GM12801 (cell line): ENCODE data around the gene COPE.

Experiments used
- CTCF ChIP-seq: IDR thresholded peaks from one replicate; pipeline ENCODE4 v1.5.1; 2011; ENCODE audit warnings: control low read depth; ENCODE audit not compliant: insufficient read length; ENCODE audit errors: extremely low read depth

COPE gene

DNA sequence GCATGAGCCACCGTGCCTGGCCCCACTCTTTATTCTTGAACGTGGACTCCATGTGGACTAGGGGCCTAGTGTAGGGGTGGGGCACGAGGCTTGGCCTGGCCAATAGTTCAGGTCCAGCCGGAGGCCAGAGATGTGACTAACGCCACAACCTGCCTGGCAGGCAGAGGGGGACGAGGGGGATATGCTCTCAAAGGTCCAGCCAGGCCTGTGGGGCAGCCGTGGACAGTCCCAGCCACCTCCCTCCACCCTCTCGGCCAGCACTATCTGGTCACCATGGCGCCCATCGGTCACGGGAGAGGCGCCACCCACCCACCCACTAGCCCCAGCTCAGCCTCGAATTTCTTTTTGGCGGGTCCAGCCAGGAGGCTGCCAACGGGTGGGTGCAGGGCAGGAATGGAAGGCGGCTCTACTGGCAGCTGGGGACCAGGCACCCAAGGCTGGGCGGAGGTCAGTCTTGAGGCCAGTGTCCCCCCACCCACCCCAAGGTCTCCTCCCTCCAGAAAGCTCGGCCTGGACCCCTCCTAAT, 21.0 kb downstream of the COPE start:
- TF ChIP-seq CTCF, result no peak

DNA sequence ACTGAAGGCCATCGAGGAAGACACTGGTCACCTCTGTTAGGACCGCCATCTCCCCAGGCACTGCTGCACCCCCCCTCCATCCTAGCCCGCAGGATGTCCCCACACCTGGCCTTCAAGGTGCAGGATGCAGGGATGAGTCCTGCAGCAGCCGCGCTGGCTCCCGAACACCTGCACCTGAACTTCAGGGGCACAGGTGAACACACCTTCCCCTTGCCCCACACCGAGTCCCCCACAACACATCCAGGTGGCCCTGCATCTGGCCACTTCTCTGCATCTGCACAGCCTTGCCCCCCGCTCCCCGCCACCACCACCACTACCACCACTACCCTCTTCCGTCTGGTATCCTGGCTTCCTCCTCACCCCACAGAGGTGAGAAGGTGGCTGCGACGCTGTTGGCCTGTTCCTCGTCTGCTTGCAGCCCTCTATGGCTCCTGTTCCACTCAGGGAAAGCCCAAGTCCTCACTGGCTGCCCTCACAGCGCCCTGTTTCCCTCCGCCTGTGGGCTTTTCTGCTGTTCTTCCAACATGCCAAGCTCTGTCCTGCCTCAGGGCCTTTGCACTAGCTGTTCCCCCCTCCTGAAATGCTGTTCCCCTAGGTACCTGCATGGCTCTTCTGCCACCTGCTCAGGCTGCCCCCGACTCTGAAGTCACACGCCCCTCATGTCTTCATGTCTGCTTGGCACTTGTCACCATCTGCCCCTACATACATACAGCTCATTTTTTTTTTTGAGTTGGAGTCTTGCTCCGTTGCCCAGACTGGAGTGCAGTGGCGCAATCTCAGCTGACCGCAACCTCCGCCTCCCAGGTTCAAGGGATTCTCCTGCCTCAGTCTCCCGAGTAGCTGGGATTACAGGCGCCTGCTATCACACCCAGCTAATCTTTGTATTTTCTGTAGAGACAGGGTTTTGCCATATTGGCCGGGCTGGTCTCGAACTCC, 21.8 kb downstream of the COPE start:
- TF ChIP-seq CTCF, result no peak

DNA sequence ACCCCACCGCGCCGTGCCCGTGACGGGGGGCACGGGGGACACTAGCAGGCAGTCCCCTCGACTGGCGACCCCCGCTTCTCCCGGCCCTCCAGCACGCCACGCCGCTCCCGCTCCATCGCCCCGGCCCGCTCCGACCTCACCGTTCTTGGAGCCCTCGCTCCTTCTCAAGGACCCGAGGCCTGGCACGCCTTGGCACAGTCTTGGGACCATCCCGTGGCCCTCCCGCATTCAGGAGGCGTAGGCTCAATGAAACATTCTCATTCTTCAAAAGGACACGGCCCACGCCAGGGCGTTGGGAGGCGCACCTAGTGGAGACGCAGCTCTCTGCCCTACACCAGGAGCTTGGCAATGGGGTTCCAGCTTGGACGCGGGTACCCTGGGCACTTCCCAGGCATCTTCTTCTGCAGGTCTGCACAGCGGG, 22.8 kb downstream of the COPE start:
- no peak for TF ChIP-seq CTCF

- no peak for TF ChIP-seq CTCF
These were observed 23.3 kb downstream of the COPE start, which contains the start of gene CERS1 for GRCh38 chr19:18895824-18896341. TSS of gene CERS1 (minus strand) at chr19:18896158. CDS start at chr19:18896072, 86 bp downstream.

DNA sequence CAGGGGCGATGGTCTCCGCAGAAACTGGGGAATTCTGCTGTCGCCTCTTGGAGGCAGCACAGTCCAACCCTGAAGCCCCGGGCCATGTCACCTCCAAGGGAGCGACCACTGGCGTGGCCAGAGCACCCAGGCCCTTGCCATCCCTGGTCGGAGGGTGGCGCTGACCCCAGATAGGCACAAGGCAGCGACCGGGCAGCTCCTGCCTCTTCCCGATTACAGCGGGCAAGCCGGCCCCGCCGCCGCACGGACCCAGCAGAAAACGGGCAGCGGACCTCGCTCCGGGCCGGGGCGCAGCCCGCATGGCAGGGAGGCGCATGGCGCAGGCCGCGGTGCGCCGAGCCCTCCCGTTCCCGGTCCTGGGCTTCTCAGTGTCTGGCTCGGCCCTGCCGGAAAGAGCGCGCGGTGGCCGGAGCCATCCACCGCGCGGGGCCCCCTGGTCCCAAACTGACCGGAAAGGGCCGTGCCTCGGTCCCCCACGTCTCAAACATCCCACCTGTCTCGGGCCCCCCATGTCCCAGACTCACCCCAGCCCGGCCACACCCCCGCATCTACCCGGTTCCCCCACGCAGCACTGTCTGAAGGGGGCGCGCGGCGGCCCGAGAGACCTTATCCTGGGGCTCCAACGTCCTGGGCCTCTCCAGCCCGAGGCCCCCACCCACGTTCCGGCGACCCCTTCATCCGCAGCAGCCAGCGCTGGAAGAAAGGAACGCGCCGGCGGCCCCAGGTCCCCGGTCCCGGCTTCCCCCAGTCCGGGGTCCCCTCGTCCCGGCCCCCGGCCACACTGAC, 24.0 kb downstream of the COPE start:
- TF ChIP-seq CTCF, result no peak

GRCh38 chr19:18894254-18895037, 24.7 kb downstream of the COPE start:
- no peak for TF ChIP-seq CTCF
